OCI-LY3 (cell line): Measurements from ENCODE around the gene NR5A1.

Source experiments
- H2AFZ ChIP-seq: fragments of 200-600, 300-600 bp; shearing (Covaris generic); 2 replicates; pipeline ENCODE4 v1.6.0; 2014; ENCODE audit warnings: antibody characterized with exemption, low read depth, low read length
- H3K27ac ChIP-seq: fragments of 200-600, 300-600 bp; sonication (generic); 2 replicates; pipeline ENCODE4 v1.5.1; 2014; ENCODE audit warnings: mild to moderate bottlenecking, low read length, moderate library complexity, mixed read lengths
- H3K27me3 ChIP-seq: fragments of 200-600, 300-600 bp; sonication (generic); 2 replicates; pipeline ENCODE4 v1.6.1; 2014; ENCODE audit warnings: low read depth, low read length, mixed read lengths
- H3K36me3 ChIP-seq: fragments of 200-600, 300-600 bp; sonication (generic); replicated peaks from 2 replicates; pipeline ENCODE3; 2014; ENCODE audit warnings: low read depth, low read length, mixed read lengths
- H3K4me1 ChIP-seq: fragments of 300-600, 200-600 bp; sonication (generic); 2 replicates; pipeline ENCODE4 v1.6.1; 2014; ENCODE audit warnings: low read length, mixed read lengths
- H3K4me2 ChIP-seq: fragments of 200-600, 300-600 bp; sonication (generic); 2 replicates; pipeline ENCODE4 v1.6.1; 2014; ENCODE audit warnings: low read length, mixed read lengths
- H3K4me3 ChIP-seq: fragments of 300-600, 200-600 bp; sonication (generic); 2 replicates; pipeline ENCODE4 v1.5.1; 2014; ENCODE audit warnings: antibody characterized with exemption, mild to moderate bottlenecking, low read length, moderate library complexity
- H3K79me2 ChIP-seq: fragments of 300-600, 200-600 bp; shearing (Covaris generic); 2 replicates; pipeline ENCODE4 v1.6.1; 2014; ENCODE audit warnings: mild to moderate bottlenecking, low read length, mixed read lengths
- H3K9ac ChIP-seq: fragments of 300-600, 200-600 bp; shearing (Covaris generic); 2 replicates; pipeline ENCODE4 v1.6.0; 2014; ENCODE audit warnings: mild to moderate bottlenecking, low read length, moderate library complexity
- H3K9me3 ChIP-seq: fragments of 200-600, 300-600 bp; shearing (Covaris generic); 2 replicates; pipeline ENCODE4 v1.6.1; 2014; ENCODE audit warnings: low read length, mixed read lengths; ENCODE audit not compliant: insufficient read depth
- H4K20me1 ChIP-seq: fragments of 200-600, 300-600 bp; sonication (generic); 2 replicates; pipeline ENCODE4 v1.6.1; 2016; ENCODE audit warnings: low read length, mixed read lengths; ENCODE audit not compliant: insufficient read depth
- CTCF ChIP-seq: fragments of 200-600, 300-600 bp; sonication (generic); IDR thresholded peaks from 2 replicates; pipeline ENCODE4 v1.5.1; 2014; ENCODE audit warnings: antibody characterized with exemption, low read length, low read depth
- EZH2phosphoT487 ChIP-seq: fragments of 200-600 bp; shearing (Covaris generic); IDR thresholded peaks from 2 replicates; pipeline ENCODE4 v1.6.1; 2018; ENCODE audit warnings: antibody characterized with exemption, mixed run types, low read depth

Gene NR5A1

GRCh38 chr9:124498040-124498439 lies 9.2 kb downstream of the NR5A1 start:
- peaks cover 6% of the 10 kb centered on the region; the same call in 1 of the 2 replicates for H3K4me1 ChIP-seq
- no peaks in the 10 kb centered on the region for H3K9me3 ChIP-seq
- no peak overlapping the region for H3K4me2 ChIP-seq
- no peak overlapping the region for H2AFZ ChIP-seq
- H3K27ac ChIP-seq, result no peak overlapping the region
- H3K4me3 ChIP-seq, result no peak overlapping the region
- no peaks in the 10 kb centered on the region for H4K20me1 ChIP-seq
- H3K36me3 ChIP-seq, result no peaks in the 10 kb centered on the region
- no peaks in the 10 kb centered on the region for H3K27me3 ChIP-seq
- TF ChIP-seq CTCF (no peak), EZH2phosphoT487 (no peak)
- no peaks in the 10 kb centered on the region for H3K79me2 ChIP-seq
- no peak overlapping the region for H3K9ac ChIP-seq

- Histone ChIP-seq H3K79me2 (no peaks in the 10 kb centered on the region), H3K27ac (no peak overlapping the region), H3K9me3 (no peaks in the 10 kb centered on the region), H2AFZ (no peak overlapping the region), H3K4me1 (peaks cover 6% of the 10 kb centered on the region; the same call in 1 of the 2 replicates), H3K27me3 (no peaks in the 10 kb centered on the region), H3K4me2 (no peak overlapping the region), H3K4me3 (no peak overlapping the region), H3K36me3 (no peaks in the 10 kb centered on the region), H3K9ac (no peak overlapping the region), H4K20me1 (no peaks in the 10 kb centered on the region)
- TF ChIP-seq EZH2phosphoT487, result no peak
These were observed 9.8 kb downstream of the NR5A1 start for GRCh38 chr9:124497441-124497840.

- Histone ChIP-seq H4K20me1 (no peaks in the 10 kb centered on the region), H3K27me3 (0 out of 2 replicates have a peak, but pooled peaks cover 3% of the 10 kb centered on the region), H3K4me3 (no peak overlapping the region), H3K4me2 (no peak overlapping the region), H2AFZ (no peak overlapping the region), H3K79me2 (no peaks in the 10 kb centered on the region), H3K27ac (no peak overlapping the region), H3K9me3 (no peaks in the 10 kb centered on the region), H3K36me3 (no peaks in the 10 kb centered on the region), H3K4me1 (peaks cover 6% of the 10 kb centered on the region; the same call in 1 of the 2 replicates), H3K9ac (no peak overlapping the region)
- TF ChIP-seq CTCF, result no peak
- no peak for TF ChIP-seq EZH2phosphoT487
These were observed 10.7 kb downstream of the NR5A1 start for GRCh38 chr9:124496463-124496862.

- H3K27me3 ChIP-seq, result 0 out of 2 replicates have a peak, but pooled peaks cover 3% of the 10 kb centered on the region
- H3K36me3 ChIP-seq, result no peaks in the 10 kb centered on the region
- H3K4me2 ChIP-seq, result no peak overlapping the region
- H2AFZ ChIP-seq, result no peak overlapping the region
- H3K9me3 ChIP-seq, result no peaks in the 10 kb centered on the region
- H4K20me1 ChIP-seq, result no peaks in the 10 kb centered on the region
- H3K4me1 ChIP-seq, result peaks cover 4% of the 10 kb centered on the region; the same call in 1 of the 2 replicates
- no peak for TF ChIP-seq EZH2phosphoT487
- no peak for TF ChIP-seq CTCF
- no peak overlapping the region for H3K27ac ChIP-seq
- H3K4me3 ChIP-seq, result no peak overlapping the region
- no peak overlapping the region for H3K9ac ChIP-seq
- no peaks in the 10 kb centered on the region for H3K79me2 ChIP-seq
These were observed 11.1 kb downstream of the NR5A1 start for GRCh38 chr9:124496075-124496449.
